ENCODE measurements around the gene ADAMTSL3. TPM values are rescaled to one million over a fixed set of nuclear protein-coding genes. Genes with fewer than 3 reads are reported as not detected.

ADAMTSL3 gene
- polyA plus RNA-seq, 1 donor from 2014 or later: 0.51 TPM

DNA sequence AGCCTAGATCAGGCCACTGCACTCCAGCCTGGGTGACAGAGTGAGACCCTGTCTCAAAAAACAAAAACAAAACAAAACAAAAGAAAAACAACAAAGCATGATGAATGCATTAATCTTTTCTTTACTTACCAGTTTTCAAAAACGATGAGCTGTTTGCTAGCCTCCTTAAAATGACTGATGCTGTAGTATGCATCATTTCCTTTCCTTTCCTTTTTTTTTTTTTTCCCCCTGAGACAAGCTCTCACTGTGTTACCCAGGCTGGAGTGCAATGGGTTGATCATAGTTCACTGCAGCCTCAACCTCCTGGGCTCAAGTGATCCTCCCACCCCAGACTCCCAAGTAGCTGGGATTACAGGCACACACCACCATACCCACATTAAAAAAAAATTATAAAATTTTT, 202.0 kb downstream of the ADAMTSL3 start:
- Histone ChIP-seq H3K79me2 (replicated peaks; ENCODE audit: insufficient read depth, low read length) (no peaks in the 10 kb centered on the region), H3K27ac (ENCODE audit: low read length) (no peak overlapping the region), H3K4me2 (ENCODE audit: low read length) (no peak overlapping the region), H3K27me3 (ENCODE audit: insufficient read depth, low read depth, low read length) (no peaks in the 10 kb centered on the region), H3K9me3 (ENCODE audit: low read length) (no peaks in the 10 kb centered on the region), H4K20me1 (ENCODE audit: insufficient read depth) (no peaks in the 10 kb centered on the region), H3K4me3 (ENCODE audit: low read length) (no peak overlapping the region), H3K9ac (ENCODE audit: low read length) (no peak overlapping the region), H3F3A (ENCODE audit: insufficient read depth, low read length, poor library complexity, severe bottlenecking) (no peaks in the 10 kb centered on the region), H2AFZ (ENCODE audit: low read depth, low read length) (no peak overlapping the region), H3K9me2 (ENCODE audit: insufficient read depth, low read length) (no peaks in the 10 kb centered on the region), H3K36me3 (ENCODE audit: insufficient read depth, low read length) (no peaks in the 10 kb centered on the region)
- TF ChIP-seq EZH2 (IDR thresholded peaks at IDR 0.05; ENCODE audit: borderline replicate concordance, insufficient read depth, low read length, poor library complexity, severe bottlenecking) (no peak), TAF1 (IDR thresholded peaks at IDR 0.05; ENCODE audit: low read depth) (no peak), POLR2AphosphoS5 (IDR thresholded peaks at IDR 0.05) (no peak), REST (IDR thresholded peaks at IDR 0.05; ENCODE audit: borderline replicate concordance) (no peak), EP300 (conservative IDR thresholded peaks at IDR 0.05; ENCODE audit: poor library complexity, severe bottlenecking) (no peak), RAD21 (conservative IDR thresholded peaks at IDR 0.05) (no peak), MXI1 (conservative IDR thresholded peaks at IDR 0.05; ENCODE audit: poor library complexity, severe bottlenecking) (no peak), SMC3 (conservative IDR thresholded peaks at IDR 0.05; ENCODE audit: poor library complexity) (no peak)
- TF ChIP-seq, protein P1, sequence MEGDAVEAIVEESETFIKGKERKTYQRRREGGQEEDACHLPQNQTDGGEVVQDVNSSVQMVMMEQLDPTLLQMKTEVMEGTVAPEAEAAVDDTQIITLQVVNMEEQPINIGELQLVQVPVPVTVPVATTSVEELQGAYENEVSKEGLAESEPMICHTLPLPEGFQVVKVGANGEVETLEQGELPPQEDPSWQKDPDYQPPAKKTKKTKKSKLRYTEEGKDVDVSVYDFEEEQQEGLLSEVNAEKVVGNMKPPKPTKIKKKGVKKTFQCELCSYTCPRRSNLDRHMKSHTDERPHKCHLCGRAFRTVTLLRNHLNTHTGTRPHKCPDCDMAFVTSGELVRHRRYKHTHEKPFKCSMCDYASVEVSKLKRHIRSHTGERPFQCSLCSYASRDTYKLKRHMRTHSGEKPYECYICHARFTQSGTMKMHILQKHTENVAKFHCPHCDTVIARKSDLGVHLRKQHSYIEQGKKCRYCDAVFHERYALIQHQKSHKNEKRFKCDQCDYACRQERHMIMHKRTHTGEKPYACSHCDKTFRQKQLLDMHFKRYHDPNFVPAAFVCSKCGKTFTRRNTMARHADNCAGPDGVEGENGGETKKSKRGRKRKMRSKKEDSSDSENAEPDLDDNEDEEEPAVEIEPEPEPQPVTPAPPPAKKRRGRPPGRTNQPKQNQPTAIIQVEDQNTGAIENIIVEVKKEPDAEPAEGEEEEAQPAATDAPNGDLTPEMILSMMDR (IDR thresholded peaks at IDR 0.05; ENCODE audit: poor library complexity, severe bottlenecking): no peak

DNA sequence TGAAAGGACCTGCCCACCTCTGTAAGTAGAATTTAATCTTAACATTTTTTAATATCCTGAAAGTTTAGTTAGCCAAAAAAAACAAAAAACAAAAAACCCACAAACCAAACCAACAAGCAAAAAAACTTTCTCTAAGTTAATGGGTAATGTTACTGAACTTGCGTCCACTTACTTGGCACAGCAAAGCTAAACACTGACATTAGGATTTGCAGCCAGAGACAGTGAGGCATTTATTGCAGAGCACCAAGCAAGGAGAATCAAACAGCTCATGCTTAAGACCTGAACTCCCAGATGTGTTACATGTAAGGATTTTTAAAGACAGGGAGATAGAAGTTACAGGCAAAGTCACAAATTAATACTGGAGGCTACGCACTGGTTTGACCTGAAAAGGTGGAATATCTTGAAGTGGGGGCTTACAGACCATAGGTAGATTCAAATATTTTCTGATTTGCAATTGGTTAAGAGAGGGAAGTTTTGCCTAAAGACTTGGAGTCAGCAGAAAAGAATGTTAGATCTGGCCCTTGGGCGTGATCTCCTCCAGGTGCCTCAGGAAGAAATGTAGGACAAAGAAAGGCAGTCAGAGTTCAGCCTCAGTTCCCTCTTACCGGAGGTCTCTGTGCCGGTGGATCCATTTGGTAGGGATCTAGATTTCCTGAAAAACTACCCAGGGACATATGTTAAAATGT, 205.0 kb downstream of the ADAMTSL3 start:
- H3K36me3 ChIP-seq (ENCODE audit: insufficient read depth, low read length): no peaks in the 10 kb centered on the region
- H3K27ac ChIP-seq (ENCODE audit: low read length): no peak overlapping the region
- H2AFZ ChIP-seq (ENCODE audit: low read depth, low read length): no peak overlapping the region
- no peak overlapping the region for H3K4me2 ChIP-seq (ENCODE audit: low read length)
- H3F3A ChIP-seq (ENCODE audit: insufficient read depth, low read length, poor library complexity, severe bottlenecking): no peaks in the 10 kb centered on the region
- H3K9me2 ChIP-seq (ENCODE audit: insufficient read depth, low read length): no peaks in the 10 kb centered on the region
- H3K9ac ChIP-seq (ENCODE audit: low read length): no peak overlapping the region
- H3K9me3 ChIP-seq (ENCODE audit: low read length): no peaks in the 10 kb centered on the region
- H3K27me3 ChIP-seq (ENCODE audit: insufficient read depth, low read depth, low read length): no peaks in the 10 kb centered on the region
- H3K4me3 ChIP-seq (ENCODE audit: low read length): no peak overlapping the region
- no peak for TF ChIP-seq SMC3 (conservative IDR thresholded peaks at IDR 0.05; ENCODE audit: poor library complexity)
- no peaks in the 10 kb centered on the region for H4K20me1 ChIP-seq (ENCODE audit: insufficient read depth)
- H3K79me2 ChIP-seq (replicated peaks; ENCODE audit: insufficient read depth, low read length): no peaks in the 10 kb centered on the region

Measured in neural cell (in vitro differentiated cells).